GM12872 (cell line): Measurements from ENCODE around the gene KCNG4.

Experiments used
- TF ChIP-seq, protein P1 (sequence below): IDR thresholded peaks from 3 replicates; pipeline ENCODE4 v1.5.1; 2011; ENCODE audit warnings: low read depth, mild to moderate bottlenecking, low read length, moderate library complexity; ENCODE audit not compliant: insufficient read depth

The KCNG4 gene

DNA sequence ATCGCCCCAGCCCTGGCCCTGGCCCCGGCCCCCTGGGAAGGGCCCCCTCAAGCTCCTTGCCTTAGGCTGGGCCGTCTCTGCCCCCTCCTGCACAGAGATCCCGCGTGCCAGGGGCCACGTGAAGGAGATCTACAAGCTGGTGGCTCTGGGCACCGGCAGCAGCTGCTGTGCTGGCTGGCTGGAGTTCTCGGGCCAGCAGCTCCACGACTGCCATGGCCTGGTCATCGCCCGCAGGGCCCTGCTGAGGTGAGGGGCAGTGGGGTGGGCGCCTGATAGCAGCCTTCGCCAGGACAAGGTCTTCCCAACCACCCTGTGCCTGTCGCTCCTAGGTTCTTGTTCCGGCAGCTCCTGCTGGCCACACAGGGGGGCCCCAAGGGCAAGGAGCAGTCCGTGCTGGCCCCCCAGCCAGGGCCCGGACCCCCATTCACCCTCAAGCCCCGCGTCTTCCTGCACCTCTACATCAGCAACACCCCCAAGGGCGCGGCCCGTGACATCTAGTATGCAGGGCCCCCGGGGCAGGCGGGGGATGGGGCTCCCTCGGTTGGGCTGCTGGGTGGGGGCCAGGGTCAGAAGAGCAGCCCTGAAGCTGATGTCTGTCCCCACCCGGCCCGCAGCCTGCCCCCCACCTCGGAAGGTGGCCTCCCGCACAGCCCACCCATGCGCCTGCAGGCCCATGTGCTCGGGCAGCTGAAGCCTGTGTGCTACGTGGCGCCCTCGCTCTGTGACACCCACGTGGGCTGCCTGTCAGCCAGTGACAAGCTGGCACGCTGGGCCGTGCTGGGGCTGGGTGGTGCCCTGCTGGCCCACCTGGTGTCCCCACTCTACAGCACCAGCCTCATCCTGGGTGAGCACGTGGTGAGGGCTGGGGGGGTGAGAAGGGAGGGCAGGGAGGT is 44.4 kb downstream of the KCNG4 start:
- TF ChIP-seq, protein P1, sequence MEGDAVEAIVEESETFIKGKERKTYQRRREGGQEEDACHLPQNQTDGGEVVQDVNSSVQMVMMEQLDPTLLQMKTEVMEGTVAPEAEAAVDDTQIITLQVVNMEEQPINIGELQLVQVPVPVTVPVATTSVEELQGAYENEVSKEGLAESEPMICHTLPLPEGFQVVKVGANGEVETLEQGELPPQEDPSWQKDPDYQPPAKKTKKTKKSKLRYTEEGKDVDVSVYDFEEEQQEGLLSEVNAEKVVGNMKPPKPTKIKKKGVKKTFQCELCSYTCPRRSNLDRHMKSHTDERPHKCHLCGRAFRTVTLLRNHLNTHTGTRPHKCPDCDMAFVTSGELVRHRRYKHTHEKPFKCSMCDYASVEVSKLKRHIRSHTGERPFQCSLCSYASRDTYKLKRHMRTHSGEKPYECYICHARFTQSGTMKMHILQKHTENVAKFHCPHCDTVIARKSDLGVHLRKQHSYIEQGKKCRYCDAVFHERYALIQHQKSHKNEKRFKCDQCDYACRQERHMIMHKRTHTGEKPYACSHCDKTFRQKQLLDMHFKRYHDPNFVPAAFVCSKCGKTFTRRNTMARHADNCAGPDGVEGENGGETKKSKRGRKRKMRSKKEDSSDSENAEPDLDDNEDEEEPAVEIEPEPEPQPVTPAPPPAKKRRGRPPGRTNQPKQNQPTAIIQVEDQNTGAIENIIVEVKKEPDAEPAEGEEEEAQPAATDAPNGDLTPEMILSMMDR: no peak

DNA sequence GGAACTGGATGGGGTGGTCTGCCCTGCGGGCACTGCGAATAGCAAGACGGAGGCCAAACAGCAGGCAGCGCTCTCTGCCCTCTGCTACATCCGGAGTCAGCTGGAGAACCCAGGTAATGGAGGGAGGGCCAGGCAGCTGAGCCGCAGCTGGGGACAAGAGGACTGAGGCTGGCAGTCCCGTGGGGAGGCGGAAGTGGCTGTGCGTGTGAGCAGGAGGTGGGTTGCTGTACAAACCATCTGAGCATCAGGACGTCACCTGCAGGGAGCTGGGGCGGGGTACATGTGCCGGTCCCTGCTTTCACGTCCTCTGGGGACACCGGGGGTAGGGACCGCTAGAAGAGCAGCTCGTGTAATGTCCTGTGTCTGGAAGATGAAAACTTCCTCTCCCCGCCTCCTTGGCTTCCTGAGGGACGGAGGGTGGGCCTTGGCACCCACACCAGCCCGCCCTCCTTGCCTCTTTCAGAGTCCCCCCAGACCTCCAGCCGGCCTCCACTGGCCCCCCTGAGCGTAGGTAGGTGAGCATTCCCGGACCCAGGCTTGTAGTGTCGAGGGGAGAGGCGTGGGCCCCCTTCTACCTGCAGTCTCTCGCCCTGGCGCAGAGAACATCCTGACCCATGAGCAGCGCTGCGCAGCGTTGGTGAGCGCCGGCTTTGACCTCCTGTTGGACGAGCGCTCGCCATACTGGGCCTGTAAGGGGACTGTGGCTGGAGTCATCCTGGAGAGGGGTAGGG is 45.2 kb downstream of the KCNG4 start:
- TF ChIP-seq, protein P1: no peak

DNA sequence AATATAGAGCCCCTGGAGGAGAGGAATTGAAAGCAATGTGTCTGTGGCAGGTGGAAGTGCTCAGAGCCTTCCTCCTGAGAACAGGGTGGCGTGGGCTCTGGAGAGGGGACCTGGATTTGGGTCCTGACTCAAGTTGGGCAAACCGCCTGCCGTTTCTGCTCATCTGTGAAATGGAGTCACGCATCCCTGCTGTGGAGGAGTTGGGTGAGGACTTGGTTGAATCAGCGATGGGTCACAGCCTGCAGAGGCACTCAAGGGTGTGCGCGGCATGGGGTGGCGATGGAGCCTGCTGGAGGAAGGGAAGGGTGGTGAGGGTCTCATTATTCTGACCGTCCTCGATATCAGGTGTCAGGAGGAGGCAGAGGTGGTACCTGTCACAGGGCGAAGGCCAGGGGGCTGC is 45.8 kb downstream of the KCNG4 start:
- TF ChIP-seq, protein P1: no peak

DNA sequence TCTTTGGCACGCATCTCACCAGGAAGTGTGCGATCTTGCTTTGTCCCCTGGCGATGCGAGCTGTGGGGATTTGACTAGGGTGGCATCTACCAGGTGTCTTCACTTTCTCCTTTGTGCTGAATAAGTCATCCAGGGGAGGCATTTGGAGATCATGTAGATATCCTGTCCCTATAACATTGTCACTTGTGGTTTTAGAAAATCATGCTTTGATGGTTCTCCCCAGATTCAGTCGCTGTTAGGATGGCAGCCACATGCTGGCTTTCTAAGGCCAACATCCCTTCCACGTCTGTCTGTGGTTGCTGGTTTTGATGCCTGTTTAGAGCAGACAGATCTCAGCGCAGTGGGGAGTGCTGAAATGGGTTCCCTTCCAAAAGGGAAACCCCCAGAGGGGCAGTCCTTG is 46.3 kb downstream of the KCNG4 start:
- TF ChIP-seq, protein P1: no peak

DNA sequence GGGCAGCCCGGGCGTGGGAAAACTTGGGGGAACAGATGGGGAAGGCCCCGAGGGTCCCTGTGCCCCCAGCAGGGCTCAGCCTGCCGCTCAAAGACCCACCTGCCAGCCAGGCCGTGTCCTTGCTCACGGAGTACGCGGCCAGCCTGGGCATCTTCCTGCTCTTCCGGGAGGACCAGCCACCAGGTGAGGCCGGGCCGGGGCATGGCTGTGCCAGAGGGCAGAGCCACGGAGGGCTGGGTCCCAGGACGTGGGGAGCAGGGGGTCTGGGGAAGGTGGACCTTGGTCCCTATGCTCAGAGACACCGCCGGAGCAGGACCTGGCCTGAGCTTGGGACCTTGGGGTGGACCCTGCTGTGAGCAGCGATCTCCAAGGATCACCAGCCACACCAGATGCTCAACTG is 48.3 kb downstream of the KCNG4 start:
- TF ChIP-seq, protein P1: no peak

DNA sequence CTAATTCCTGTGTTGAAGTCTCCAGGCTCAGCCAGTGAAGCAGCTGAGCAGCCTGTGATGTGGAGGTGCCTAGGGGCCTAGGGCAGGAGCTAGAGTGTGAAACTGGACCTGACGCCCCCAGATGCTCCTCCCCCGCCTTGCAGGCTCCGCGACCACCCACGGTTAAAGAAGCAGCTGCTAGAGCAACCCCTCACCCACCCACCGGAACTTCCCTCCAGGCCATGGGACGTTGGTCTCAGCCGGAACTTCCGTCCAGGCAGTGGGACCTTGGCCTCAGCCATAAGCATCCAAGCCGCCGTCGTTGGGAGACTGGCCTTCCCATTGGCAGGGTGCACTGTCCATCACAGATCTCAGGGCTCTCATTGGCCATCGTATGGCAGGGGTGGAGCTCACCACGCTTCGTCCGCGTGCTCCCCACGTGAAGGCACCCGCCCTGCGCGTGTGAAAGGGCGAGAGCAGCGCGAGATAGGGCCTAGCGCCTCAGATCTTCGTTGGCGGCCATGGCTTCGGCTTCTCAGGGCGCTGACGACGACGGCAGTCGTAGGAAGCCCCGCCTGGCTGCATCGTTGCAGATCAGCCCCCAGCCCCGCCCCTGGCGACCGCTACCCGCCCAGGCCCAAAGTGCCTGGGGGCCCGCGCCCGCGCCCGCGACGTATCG is 49.0 kb downstream of the KCNG4 start, which contains the start of gene ADAD2:
ADAD2 (plus strand) TSS at position 427 of the 658 bp plus-strand sequence; CDS start at position 501, 74 bp downstream.
- TF ChIP-seq, protein P1: no peak

DNA sequence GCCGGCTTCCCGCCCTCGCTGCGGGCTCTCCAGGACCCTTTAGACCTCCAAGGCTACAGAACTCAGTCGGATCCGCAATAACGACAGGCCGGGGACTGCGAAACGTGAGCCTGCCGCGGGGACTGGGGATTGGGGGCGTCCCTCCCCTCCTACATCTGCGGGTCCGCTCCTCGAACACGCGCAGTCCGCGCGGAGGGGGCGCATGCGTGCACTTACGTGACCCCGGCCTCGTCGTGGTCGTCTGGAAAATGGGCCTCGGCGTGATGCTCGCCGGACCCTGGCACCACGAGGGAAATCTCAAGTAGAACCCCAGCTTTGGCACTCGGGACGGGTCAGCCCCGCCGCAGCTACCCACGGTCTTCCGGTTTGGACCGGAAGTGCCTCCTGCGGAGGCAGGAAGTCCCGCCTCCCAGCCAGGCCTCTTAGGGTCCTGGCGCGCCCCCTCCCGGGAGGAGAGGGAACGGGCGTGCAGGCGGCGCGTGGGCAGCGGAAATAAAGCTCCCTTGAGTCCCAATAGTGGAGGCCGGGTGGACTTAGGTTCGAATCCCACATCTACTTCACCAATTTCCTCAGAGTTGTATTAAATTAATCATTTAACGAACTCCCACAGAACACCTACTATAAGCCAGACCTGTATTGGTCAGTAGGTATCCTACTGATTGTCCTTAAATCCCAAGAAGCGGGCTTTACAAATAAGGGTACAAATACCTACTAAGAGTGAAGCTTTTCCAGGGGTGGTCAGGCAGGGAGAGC is 53.0 kb downstream of the KCNG4 start, which contains the start of gene TAF1C:
TAF1C (minus strand) TSS at position 373 of the 753 bp plus-strand sequence. CDS start 2,069 bp downstream, outside the sequence.
- TF ChIP-seq, protein P1: peak; percentile 90
